Chondrocyte (in vitro differentiated cells): Measurements from ENCODE around the gene SOSTDC1. TPM values are rescaled to one million over a fixed set of nuclear protein-coding genes. Genes with fewer than 3 reads are reported as not detected.
"Not testable (repeated sequence)": the region's sequence is repeated elsewhere in the genome, so short reads cannot be mapped to it uniquely, and the experiment has no call there.

ENCODE experiments used
- DNase-seq: peaks from one replicate; pipeline ENCODE4 v3.0.0; 2021; ENCODE audit warnings: mixed read lengths, low spot score
- H3K27ac Mint-ChIP-seq: one replicate; pipeline ENCODE4 v1.8.0; 2021; ENCODE audit warnings: mild to moderate bottlenecking, moderate library complexity, mixed read lengths; ENCODE audit not compliant: unreplicated experiment
- H3K27me3 Mint-ChIP-seq: 2 replicates; pipeline ENCODE4 v1.8.0; 2021; ENCODE audit warnings: low read depth, mixed read lengths
- H3K36me3 Mint-ChIP-seq: 2 replicates; pipeline ENCODE4 v1.8.0; 2021; ENCODE audit warnings: low read depth, mixed read lengths
- H3K4me1 Mint-ChIP-seq: 2 replicates; pipeline ENCODE4 v1.8.0; 2021; ENCODE audit warnings: low read depth, mild to moderate bottlenecking, mixed read lengths
- H3K4me3 Mint-ChIP-seq: one replicate; pipeline ENCODE4 v1.8.0; 2021; ENCODE audit warnings: mild to moderate bottlenecking, moderate library complexity, mixed read lengths; ENCODE audit not compliant: unreplicated experiment
- H3K9me3 Mint-ChIP-seq: 2 replicates; pipeline ENCODE4 v1.8.0; 2021; ENCODE audit warnings: low read depth, mixed read lengths
- total RNA-seq: library from RNA; stranded (reverse); gene quantifications from 3 replicates; pipeline ENCODE4 v1.2.1, GENCODE V29; 2021
- TF ChIP-seq, protein P1 (sequence below): fragments of 200-600 bp; sonication (generic); IDR thresholded peaks from 2 replicates; pipeline ENCODE4 v1.5.0; 2021; ENCODE audit warnings: antibody characterized with exemption, mild to moderate bottlenecking, moderate library complexity

The SOSTDC1 gene
- total RNA-seq, 1 donor from 2014 or later: not detected

GRCh38 chr7:16447876-16448275 is 17.7 kb downstream of the SOSTDC1 start:
- Mint-ChIP-seq H3K4me1 (peaks cover 26% of the 10 kb centered on the region), H3K27me3 (no peaks in the 10 kb centered on the region), H3K27ac (no peak overlapping the region), H3K4me3 (no peak overlapping the region), H3K36me3 (no peaks in the 10 kb centered on the region), H3K9me3 (no peaks in the 10 kb centered on the region)
- no peak for DNase-seq
- TF ChIP-seq, protein P1, sequence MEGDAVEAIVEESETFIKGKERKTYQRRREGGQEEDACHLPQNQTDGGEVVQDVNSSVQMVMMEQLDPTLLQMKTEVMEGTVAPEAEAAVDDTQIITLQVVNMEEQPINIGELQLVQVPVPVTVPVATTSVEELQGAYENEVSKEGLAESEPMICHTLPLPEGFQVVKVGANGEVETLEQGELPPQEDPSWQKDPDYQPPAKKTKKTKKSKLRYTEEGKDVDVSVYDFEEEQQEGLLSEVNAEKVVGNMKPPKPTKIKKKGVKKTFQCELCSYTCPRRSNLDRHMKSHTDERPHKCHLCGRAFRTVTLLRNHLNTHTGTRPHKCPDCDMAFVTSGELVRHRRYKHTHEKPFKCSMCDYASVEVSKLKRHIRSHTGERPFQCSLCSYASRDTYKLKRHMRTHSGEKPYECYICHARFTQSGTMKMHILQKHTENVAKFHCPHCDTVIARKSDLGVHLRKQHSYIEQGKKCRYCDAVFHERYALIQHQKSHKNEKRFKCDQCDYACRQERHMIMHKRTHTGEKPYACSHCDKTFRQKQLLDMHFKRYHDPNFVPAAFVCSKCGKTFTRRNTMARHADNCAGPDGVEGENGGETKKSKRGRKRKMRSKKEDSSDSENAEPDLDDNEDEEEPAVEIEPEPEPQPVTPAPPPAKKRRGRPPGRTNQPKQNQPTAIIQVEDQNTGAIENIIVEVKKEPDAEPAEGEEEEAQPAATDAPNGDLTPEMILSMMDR: no peak

DNA sequence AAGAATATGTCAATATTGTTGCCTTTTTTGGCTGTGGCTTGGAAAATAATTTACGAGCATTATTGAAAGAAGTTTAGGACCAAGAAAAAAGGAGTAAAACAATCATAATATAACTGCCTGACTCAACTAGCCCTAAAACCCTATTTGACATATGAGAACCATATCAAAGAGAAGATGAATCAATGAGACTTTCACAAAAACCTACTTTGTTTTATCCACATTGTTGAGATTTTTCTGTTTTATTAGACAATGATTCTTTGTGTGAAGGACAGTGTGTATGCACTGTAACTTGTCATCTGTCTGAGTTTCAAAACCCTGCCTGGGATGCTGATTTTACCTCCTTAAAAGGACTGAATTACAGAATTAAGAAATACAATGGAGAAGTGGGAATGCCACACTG is 19.0 kb downstream of the SOSTDC1 start:
- H3K4me3 Mint-ChIP-seq: no peak overlapping the region
- no peaks in the 10 kb centered on the region for H3K27me3 Mint-ChIP-seq
- H3K9me3 Mint-ChIP-seq: no peaks in the 10 kb centered on the region
- H3K27ac Mint-ChIP-seq: no peak overlapping the region
- H3K36me3 Mint-ChIP-seq: no peaks in the 10 kb centered on the region
- DNase-seq: no peak
- peaks cover 30% of the 10 kb centered on the region for H3K4me1 Mint-ChIP-seq
- TF ChIP-seq, protein P1: no peak

GRCh38 chr7:16443871-16444270 is 21.7 kb downstream of the SOSTDC1 start:
- not testable (repeated sequence) for H3K4me3 Mint-ChIP-seq, H3K27me3 Mint-ChIP-seq, DNase-seq, H3K9me3 Mint-ChIP-seq, H3K27ac Mint-ChIP-seq, H3K36me3 Mint-ChIP-seq
- H3K4me1 Mint-ChIP-seq: peaks cover 20% of the 10 kb centered on the region

DNA sequence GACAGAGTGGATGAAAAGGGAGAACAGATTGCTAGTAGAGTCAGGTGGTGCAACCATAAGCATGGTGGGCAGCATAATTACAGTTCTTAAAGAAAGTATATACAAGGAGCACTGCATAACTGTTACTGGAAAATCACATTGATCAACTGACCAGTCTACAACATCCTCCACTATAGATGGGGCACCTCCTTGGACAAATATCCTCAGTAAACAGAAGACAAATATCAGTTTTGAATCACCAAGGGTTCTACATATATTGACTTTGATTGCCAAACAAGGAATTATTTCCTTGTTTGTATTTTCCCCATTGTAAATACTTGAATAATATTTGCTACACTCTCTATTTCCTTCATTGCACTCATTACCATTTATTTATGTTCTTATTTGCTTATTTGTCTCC is 26.6 kb downstream of the SOSTDC1 start:
- Mint-ChIP-seq H3K36me3 (no peaks in the 10 kb centered on the region), H3K4me1 (peaks cover 6% of the 10 kb centered on the region), H3K27ac (no peak overlapping the region), H3K9me3 (no peaks in the 10 kb centered on the region), H3K4me3 (no peak overlapping the region), H3K27me3 (no peaks in the 10 kb centered on the region)
- DNase-seq: no peak
- TF ChIP-seq, protein P1: no peak

- Mint-ChIP-seq H3K4me3 (no peak overlapping the region), H3K9me3 (no peaks in the 10 kb centered on the region)
Measured at GRCh38 chr7:16436306-16436705, 29.2 kb downstream of the SOSTDC1 start.

GRCh38 chr7:16433568-16434122 is 31.9 kb downstream of the SOSTDC1 start:
- no peak overlapping the region for H3K4me3 Mint-ChIP-seq
- no peaks in the 10 kb centered on the region for H3K27me3 Mint-ChIP-seq
- H3K4me1 Mint-ChIP-seq: peaks cover 5% of the 10 kb centered on the region
- no peak overlapping the region for H3K27ac Mint-ChIP-seq
- TF ChIP-seq, protein P1: no peak
- no peaks in the 10 kb centered on the region for H3K9me3 Mint-ChIP-seq
- DNase-seq: no peak
- H3K36me3 Mint-ChIP-seq: no peaks in the 10 kb centered on the region

More at GRCh38 chr7:16436306-16436705, 29.2 kb downstream of the SOSTDC1 start:
- H3K4me1 Mint-ChIP-seq: peaks cover under 1% of the 10 kb centered on the region
- H3K27me3 Mint-ChIP-seq: no peaks in the 10 kb centered on the region
- no peaks in the 10 kb centered on the region for H3K36me3 Mint-ChIP-seq
- H3K27ac Mint-ChIP-seq: no peak overlapping the region
- DNase-seq: no peak
- TF ChIP-seq, protein P1: no peak
